HepG2 (cell line): ENCODE measurements around the gene ARFGEF2. TPM values are rescaled to one million over a fixed set of nuclear protein-coding genes. Genes with fewer than 3 reads are reported as not detected.

Source experiments
- ATAC-seq: fragments of 200-7000 bp; cut with Tn5 transposase; 3 replicates; pipeline ENCODE4 v1.9.1; 2020; ENCODE audit warnings: mild to moderate bottlenecking, moderate library complexity
- BruUV-seq: library from RNA; stranded (reverse); fragments of 400-500 nt; replicated peaks from 2 replicates; lab custom pipeline; 2021; lab: Mats Ljungman, UMichigan
- CTCF ChIA-PET: fragments of 300-600 bp; formaldehyde crosslinking; extraction: SDS; loops from one replicate; lab custom pipeline; 2021; ENCODE audit warnings: low total read pairs, inconsistent platforms, low intra/inter-chr PET ratio; lab: Yijun Ruan, JAX
- POLR2A ChIA-PET: fragments of 350-600 bp; sonication (Branson Sonifier 250); formaldehyde crosslinking; loops from one replicate; lab custom pipeline; 2020; ENCODE audit warnings: antibody characterized with exemption, inconsistent platforms; lab: Yijun Ruan, JAX
- DNase-seq: peaks from one replicate; pipeline ENCODE4 v3.0.0-alpha.2; 2015; ENCODE audit warnings: low spot score
- FAIRE-seq: peaks from 3 replicates; lab custom pipeline; 2011; peaks lifted over from hg19 to GRCh38; lab: Jason Lieb, UNC
- H2AFZ ChIP-seq: one replicate; pipeline ENCODE4 v1.6.1; 2011; ENCODE audit warnings: low read length, inconsistent platforms
- H3K27ac ChIP-seq: fragments of 300-600 bp; 3 replicates; pipeline ENCODE4 v1.8.0; 2011; ENCODE audit warnings: mixed run types, mild to moderate bottlenecking, mixed read lengths, low read length, inconsistent platforms; ENCODE audit not compliant: insufficient read depth; ENCODE audit errors: extremely low read length
- H3K27me3 ChIP-seq, 2 experiments: fragments of 200-600 bp in 1 of 2; 2 replicates in 1 of 2; 3 replicates in 1 of 2; pipeline versions ENCODE4 v1.6.0 to v1.8.0; 2011; ENCODE audit warnings: low read length in 2 of 2, mild to moderate bottlenecking in 2 of 2, moderate library complexity in 2 of 2, inconsistent platforms in 1 of 2; ENCODE audit not compliant: insufficient read depth in 2 of 2, control insufficient read depth in 1 of 2
- H3K36me3 ChIP-seq, 2 experiments: fragments of 200-600 bp in 1 of 2; replicated peaks in 1 of 2; 2 replicates in 1 of 2; 3 replicates in 1 of 2; pipeline versions ENCODE4 v1.5.1 to v1.8.0; 2011; ENCODE audit warnings: low read length in 2 of 2, inconsistent platforms in 1 of 2; ENCODE audit not compliant: insufficient read depth in 2 of 2, control insufficient read depth in 1 of 2
- H3K4me1 ChIP-seq: 2 replicates; pipeline ENCODE4 v1.5.1; 2012; ENCODE audit warnings: low read length, inconsistent platforms; ENCODE audit not compliant: insufficient read depth
- H3K4me2 ChIP-seq: 2 replicates; pipeline ENCODE4 v1.6.0; 2011; ENCODE audit warnings: low read depth, low read length, inconsistent platforms
- H3K4me3 ChIP-seq, 3 experiments: fragments of 200-600 bp in 1 of 3; sonication (generic), shearing (Covaris generic) in 1 of 3; replicated peaks in 1 of 3; 2 replicates each; pipeline ENCODE4 v1.5.1; 2011 to 2016; ENCODE audit warnings: low read length in 3 of 3, inconsistent platforms in 2 of 3, low read depth in 2 of 3, mild to moderate bottlenecking in 2 of 3, control low read depth in 1 of 3, mixed read lengths in 1 of 3; ENCODE audit not compliant: insufficient read depth in 1 of 3
- H3K79me2 ChIP-seq: one replicate; pipeline ENCODE4 v1.6.1; 2011; ENCODE audit warnings: low read length, inconsistent platforms; ENCODE audit not compliant: insufficient read depth
- H3K9ac ChIP-seq: 2 replicates; pipeline ENCODE4 v1.6.0; 2011; ENCODE audit warnings: mild to moderate bottlenecking, low read depth, low read length, inconsistent platforms; ENCODE audit not compliant: insufficient read depth
- H3K9me3 ChIP-seq: 2 replicates; pipeline ENCODE4 v1.5.1; 2012; ENCODE audit warnings: mild to moderate bottlenecking, low read length
- H4K20me1 ChIP-seq: 2 replicates; pipeline ENCODE4 v1.6.0; 2011; ENCODE audit warnings: inconsistent platforms, mild to moderate bottlenecking, low read length, moderate library complexity; ENCODE audit not compliant: insufficient read depth
- CC2D1A ChIP-seq: sonication (generic); formaldehyde crosslinking; IDR thresholded peaks from 2 replicates; pipeline ENCODE4 v1.8.1; 2023; ENCODE audit warnings: mild to moderate bottlenecking, missing genetic modification reagents
- CENPX ChIP-seq: sonication (generic); formaldehyde crosslinking; IDR thresholded peaks from 2 replicates; pipeline ENCODE4 v1.9.0; 2021; ENCODE audit warnings: mild to moderate bottlenecking, missing genetic modification reagents, moderate library complexity
- MEIS1 ChIP-seq: sonication (generic); formaldehyde crosslinking; IDR thresholded peaks from 2 replicates; pipeline ENCODE4 v1.9.0; 2021; ENCODE audit warnings: mild to moderate bottlenecking, missing genetic modification reagents, moderate library complexity, borderline replicate concordance
- RARG ChIP-seq: sonication (generic); formaldehyde crosslinking; IDR thresholded peaks from 2 replicates; pipeline ENCODE4 v1.4.0; 2020; ENCODE audit warnings: low read depth, mild to moderate bottlenecking, missing genetic modification reagents
- RFX3 ChIP-seq: IDR thresholded peaks from 2 replicates; pipeline ENCODE4 v1.6.1; 2016; ENCODE audit warnings: missing biosample characterization, missing genetic modification reagents
- TFDP1 ChIP-seq: IDR thresholded peaks from 2 replicates; pipeline ENCODE4 v1.6.1; 2016; ENCODE audit warnings: missing compliant biosample characterization, missing genetic modification reagents, borderline replicate concordance
- ZBED4 ChIP-seq: sonication (generic); formaldehyde crosslinking; IDR thresholded peaks from 2 replicates; pipeline ENCODE4 v1.4.0; 2020; ENCODE audit warnings: missing genetic modification reagents, borderline replicate concordance
- ZBTB7A ChIP-seq: sonication (generic); formaldehyde crosslinking; IDR thresholded peaks from 2 replicates; pipeline ENCODE4 v1.8.0; 2022; ENCODE audit warnings: mild to moderate bottlenecking, missing genetic modification reagents
- ZNF101 ChIP-seq: sonication (generic); formaldehyde crosslinking; IDR thresholded peaks from 2 replicates; pipeline ENCODE4 v1.4.0; 2020; ENCODE audit warnings: mild to moderate bottlenecking, low read depth, missing genetic modification reagents, borderline replicate concordance
- ZNF350 ChIP-seq: sonication (generic); formaldehyde crosslinking; IDR thresholded peaks from 2 replicates; pipeline ENCODE4 v1.4.0; 2020; ENCODE audit warnings: mild to moderate bottlenecking, low read depth, missing genetic modification reagents, borderline replicate concordance
- ZSCAN20 ChIP-seq: sonication (generic); formaldehyde crosslinking; IDR thresholded peaks from 2 replicates; pipeline ENCODE4 v1.4.0; 2020; ENCODE audit warnings: missing genetic modification reagents, mild to moderate bottlenecking, borderline replicate concordance
- WGBS: methylation state at CpG from one replicate; pipeline ENCODE4 v1.1.6; 2017; ENCODE audit warnings: low lambda C conversion rate; 5-methylcytosine and 5-hydroxymethylcytosine counted together
- in situ Hi-C: cut with HindIII; loops from 2 replicates; pipeline ENCODE4 v1.10.0; 2017; ENCODE audit warnings: low pct_unique_long_range_greater_than_20kb; ENCODE audit not compliant: extremely low pct_ligation_motif_present
- intact Hi-C: fragments of 100-400 bp; cut with micrococcal nuclease; formaldehyde crosslinking; loops from one replicate; pipeline ENCODE4 v1.10.0; 2022; ENCODE audit not compliant: unreplicated experiment
- polyA plus RNA-seq, 8 experiments: library from polyadenylated mRNA; depleted of rRNA in 3 of 8; stranded (reverse) in 7 of 8; unstranded in 1 of 8; fragments of >200 nt; fragmentation: Illumina TruSeq in 4 of 8; extraction: Trizol in 4 of 8; gene quantifications; 2 replicates each; pipeline versions ENCODE4 v1.2.1 to v1.2.3, GENCODE V29; 2011 to 2016; ENCODE audit warnings: low read depth in 4 of 8, missing spikeins in 1 of 8, mixed read lengths in 1 of 8; ENCODE audit not compliant: insufficient read depth in 1 of 8
- total RNA-seq, 5 experiments: library from RNA; depleted of rRNA; stranded (reverse); fragments of >200 nt; fragmentation: Illumina TruSeq; extraction: Trizol; gene quantifications; 2 replicates each; pipeline ENCODE4 v1.2.3, GENCODE V29; 2016; ENCODE audit warnings: low read depth in 1 of 5
- TF ChIP-seq, protein P1 (sequence below): IDR thresholded peaks from 2 replicates; pipeline ENCODE4 v1.6.1; 2016; ENCODE audit warnings: low read depth
- TF ChIP-seq, protein P2 (sequence below): fragments of 450-650 bp; IDR thresholded peaks from 2 replicates; pipeline ENCODE4 v1.6.1; 2017

ARFGEF2 gene
- total and polyA plus RNA-seq, 2 of the 13 experiments (the other 11 are each of a cell fraction or from before 2014, with no cell fraction given), result 44.0 to 60.8 TPM

- in situ Hi-C loops, result no loop called here
- no peaks in the 10 kb centered on the region for H3K36me3 ChIP-seq
- ChIA-PET CTCF (no interaction called here), POLR2A (no interaction called here)
- no peaks in the 10 kb centered on the region for H3K4me1 ChIP-seq
- no peak overlapping the region for H3K9ac ChIP-seq
- no TSS peak for BruUV-seq
- 32% methylated on average over 4 of the region's 4 CpGs for WGBS
- no peaks in the 10 kb centered on the region for H3K79me2 ChIP-seq
- peaks cover 4 to 21% of the 10 kb centered on the region in 2 experiments; a peak in 3 of 5 replicates for H3K27me3 ChIP-seq
- H4K20me1 ChIP-seq, result no peaks in the 10 kb centered on the region
- no peak overlapping the region for H2AFZ ChIP-seq
- no peaks in the 10 kb centered on the region for H3K9me3 ChIP-seq
- intact Hi-C loops, result no loop called here
- no peak for DNase-seq
- no peak overlapping the region for H3K4me3 ChIP-seq
- no peak for FAIRE-seq
- no peak overlapping the region for H3K27ac ChIP-seq
- no peak overlapping the region for H3K4me2 ChIP-seq
- no peak for ATAC-seq
- no peak for TF ChIP-seq ZNF101 (CRISPR knock-in tag)
- no peak for TF ChIP-seq TFDP1 (CRISPR knock-in tag)
- TF ChIP-seq, protein P1, sequence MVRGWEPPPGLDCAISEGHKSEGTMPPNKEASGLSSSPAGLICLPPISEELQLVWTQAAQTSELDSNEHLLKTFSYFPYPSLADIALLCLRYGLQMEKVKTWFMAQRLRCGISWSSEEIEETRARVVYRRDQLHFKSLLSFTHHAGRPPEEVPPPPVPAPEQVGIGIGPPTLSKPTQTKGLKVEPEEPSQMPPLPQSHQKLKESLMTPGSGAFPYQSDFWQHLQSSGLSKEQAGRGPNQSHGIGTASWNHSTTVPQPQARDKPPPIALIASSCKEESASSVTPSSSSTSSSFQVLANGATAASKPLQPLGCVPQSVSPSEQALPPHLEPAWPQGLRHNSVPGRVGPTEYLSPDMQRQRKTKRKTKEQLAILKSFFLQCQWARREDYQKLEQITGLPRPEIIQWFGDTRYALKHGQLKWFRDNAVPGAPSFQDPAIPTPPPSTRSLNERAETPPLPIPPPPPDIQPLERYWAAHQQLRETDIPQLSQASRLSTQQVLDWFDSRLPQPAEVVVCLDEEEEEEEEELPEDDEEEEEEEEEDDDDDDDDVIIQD (CRISPR knock-in tag), result no peak
- TF ChIP-seq CENPX, result no peak
- TF ChIP-seq ZSCAN20 (CRISPR knock-in tag), result no peak
- no peak for TF ChIP-seq ZBED4
- TF ChIP-seq CC2D1A, result no peak
- no peak for TF ChIP-seq RFX3 (CRISPR knock-in tag)
- TF ChIP-seq, protein P2, sequence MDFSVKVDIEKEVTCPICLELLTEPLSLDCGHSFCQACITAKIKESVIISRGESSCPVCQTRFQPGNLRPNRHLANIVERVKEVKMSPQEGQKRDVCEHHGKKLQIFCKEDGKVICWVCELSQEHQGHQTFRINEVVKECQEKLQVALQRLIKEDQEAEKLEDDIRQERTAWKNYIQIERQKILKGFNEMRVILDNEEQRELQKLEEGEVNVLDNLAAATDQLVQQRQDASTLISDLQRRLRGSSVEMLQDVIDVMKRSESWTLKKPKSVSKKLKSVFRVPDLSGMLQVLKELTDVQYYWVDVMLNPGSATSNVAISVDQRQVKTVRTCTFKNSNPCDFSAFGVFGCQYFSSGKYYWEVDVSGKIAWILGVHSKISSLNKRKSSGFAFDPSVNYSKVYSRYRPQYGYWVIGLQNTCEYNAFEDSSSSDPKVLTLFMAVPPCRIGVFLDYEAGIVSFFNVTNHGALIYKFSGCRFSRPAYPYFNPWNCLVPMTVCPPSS, result no peak
- TF ChIP-seq RARG (CRISPR knock-in tag), result no peak
- TF ChIP-seq ZNF350 (CRISPR knock-in tag), result no peak
- no peak for TF ChIP-seq MEIS1 (CRISPR knock-in tag)
- TF ChIP-seq ZBTB7A (CRISPR knock-in tag), result no peak
These were observed 24.1 kb upstream of the ARFGEF2 start for GRCh38 chr20:48897305-48898010.
